Activated CD4-positive, alpha-beta memory T cell treated with anti-CD3 and anti-CD28 coated beads for 36 hours (primary cell): Measurements from ENCODE around the gene PDE4D. TPM values are rescaled to one million over a fixed set of nuclear protein-coding genes. Genes with fewer than 3 reads are reported as not detected.

ENCODE experiments used
- CTCF ChIA-PET: fragments of 350-600 bp; sonication (Branson Sonifier 250); formaldehyde crosslinking; loops from one replicate; lab custom pipeline; 2021; ENCODE audit warnings: antibody characterized with exemption, inconsistent platforms; lab: Charles Lee
- POLR2A ChIA-PET: fragments of 350-600 bp; sonication (Branson Sonifier 250); formaldehyde crosslinking; loops from one replicate; lab custom pipeline; 2021; ENCODE audit warnings: antibody characterized with exemption; lab: Charles Lee
- DNase-seq: peaks from one replicate; pipeline ENCODE4 v3.0.0-alpha.2; 2020
- H3K27ac Mint-ChIP-seq: one replicate; pipeline ENCODE4 v1.8.0; 2021; ENCODE audit warnings: mixed read lengths
- H3K27me3 Mint-ChIP-seq: one replicate; pipeline ENCODE4 v1.8.0; 2021; ENCODE audit warnings: mixed read lengths
- H3K36me3 Mint-ChIP-seq: one replicate; pipeline ENCODE4 v1.8.0; 2021; ENCODE audit warnings: mixed read lengths
- H3K4me1 Mint-ChIP-seq: one replicate; pipeline ENCODE4 v1.8.0; 2021; ENCODE audit warnings: low read depth, mixed read lengths
- H3K4me3 Mint-ChIP-seq: one replicate; pipeline ENCODE4 v1.8.0; 2021; ENCODE audit warnings: mild to moderate bottlenecking, mixed read lengths
- H3K9me3 Mint-ChIP-seq: one replicate; pipeline ENCODE4 v1.8.0; 2021; ENCODE audit warnings: mixed read lengths
- intact Hi-C: fragments of 100-400 bp; cut with micrococcal nuclease; formaldehyde crosslinking; loops from one replicate; pipeline ENCODE4 v1.15.1; 2023
- total RNA-seq, 2 experiments: library from RNA; stranded (reverse); gene quantifications; one replicate each; pipeline ENCODE4 v1.2.3, GENCODE V29; 2021

The PDE4D gene
- total RNA-seq, 2 experiments from 2014 or later: 49.3 to 50.8 TPM

- no peaks in the 10 kb centered on the region for H3K36me3 Mint-ChIP-seq
- no peaks in the 10 kb centered on the region for H3K27me3 Mint-ChIP-seq
- CTCF ChIA-PET: no interaction called here
- H3K4me3 Mint-ChIP-seq: no peak overlapping the region
- H3K27ac Mint-ChIP-seq: no peak overlapping the region
- H3K4me1 Mint-ChIP-seq: no peaks in the 10 kb centered on the region
- intact Hi-C loops: no loop called here
- DNase-seq: no peak
- no peaks in the 10 kb centered on the region for H3K9me3 Mint-ChIP-seq
- POLR2A ChIA-PET: no interaction called here
Measured at GRCh38 chr5:59622848-59623247, 270.7 kb downstream of the PDE4D start.

GRCh38 chr5:59621477-59621876, 272.0 kb downstream of the PDE4D start:
- CTCF ChIA-PET: no interaction called here
- Mint-ChIP-seq H3K4me3 (no peak overlapping the region), H3K9me3 (no peaks in the 10 kb centered on the region), H3K4me1 (no peaks in the 10 kb centered on the region), H3K27ac (no peak overlapping the region), H3K36me3 (no peaks in the 10 kb centered on the region), H3K27me3 (no peaks in the 10 kb centered on the region)
- DNase-seq: no peak
- POLR2A ChIA-PET: no interaction called here
- intact Hi-C loops: no loop called here

GRCh38 chr5:59620535-59621212, 272.9 kb downstream of the PDE4D start:
- CTCF ChIA-PET: no interaction called here

GRCh38 chr5:59618644-59619043, 274.9 kb downstream of the PDE4D start:
- Mint-ChIP-seq H3K9me3 (no peaks in the 10 kb centered on the region), H3K27ac (no peak overlapping the region), H3K27me3 (no peaks in the 10 kb centered on the region), H3K36me3 (no peaks in the 10 kb centered on the region), H3K4me3 (no peak overlapping the region), H3K4me1 (no peaks in the 10 kb centered on the region)
- intact Hi-C loops: no loop called here
- no peak for DNase-seq
- ChIA-PET POLR2A (no interaction called here), CTCF (no interaction called here)

More at GRCh38 chr5:59620535-59621212, 272.9 kb downstream of the PDE4D start:
- no peak overlapping the region for H3K27ac Mint-ChIP-seq
- no peaks in the 10 kb centered on the region for H3K4me1 Mint-ChIP-seq
- no peak for DNase-seq
- H3K4me3 Mint-ChIP-seq: no peak overlapping the region
- no peaks in the 10 kb centered on the region for H3K27me3 Mint-ChIP-seq
- no peaks in the 10 kb centered on the region for H3K36me3 Mint-ChIP-seq
- no peaks in the 10 kb centered on the region for H3K9me3 Mint-ChIP-seq
- intact Hi-C loops: no loop called here
- POLR2A ChIA-PET: no interaction called here

- no peak overlapping the region for H3K27ac Mint-ChIP-seq
Measured at GRCh38 chr5:59617186-59617771, 276.2 kb downstream of the PDE4D start.

GRCh38 chr5:59616413-59616812, 277.1 kb downstream of the PDE4D start:
- DNase-seq: no peak
- ChIA-PET POLR2A (no interaction called here), CTCF (no interaction called here)
- H3K4me1 Mint-ChIP-seq: no peaks in the 10 kb centered on the region
- H3K27me3 Mint-ChIP-seq: no peaks in the 10 kb centered on the region
- H3K4me3 Mint-ChIP-seq: no peak overlapping the region
- H3K36me3 Mint-ChIP-seq: no peaks in the 10 kb centered on the region
- no peak overlapping the region for H3K27ac Mint-ChIP-seq
- H3K9me3 Mint-ChIP-seq: no peaks in the 10 kb centered on the region
- intact Hi-C loops: no loop called here

More at GRCh38 chr5:59617186-59617771, 276.2 kb downstream of the PDE4D start:
- H3K4me3 Mint-ChIP-seq: no peak overlapping the region
- no peaks in the 10 kb centered on the region for H3K9me3 Mint-ChIP-seq
- H3K4me1 Mint-ChIP-seq: no peaks in the 10 kb centered on the region
- CTCF ChIA-PET: no interaction called here
- no peaks in the 10 kb centered on the region for H3K27me3 Mint-ChIP-seq
- intact Hi-C loops: no loop called here
- H3K36me3 Mint-ChIP-seq: no peaks in the 10 kb centered on the region
- POLR2A ChIA-PET: no interaction called here
- DNase-seq: no peak

- no peaks in the 10 kb centered on the region for H3K36me3 Mint-ChIP-seq
- DNase-seq: no peak
- CTCF ChIA-PET: no interaction called here
- POLR2A ChIA-PET: no interaction called here
- H3K9me3 Mint-ChIP-seq: no peaks in the 10 kb centered on the region
- no peak overlapping the region for H3K4me3 Mint-ChIP-seq
- intact Hi-C loops: no loop called here
- no peaks in the 10 kb centered on the region for H3K4me1 Mint-ChIP-seq
- no peaks in the 10 kb centered on the region for H3K27me3 Mint-ChIP-seq
- H3K27ac Mint-ChIP-seq: no peak overlapping the region
Measured at GRCh38 chr5:59615272-59615671, 278.3 kb downstream of the PDE4D start.

GRCh38 chr5:59609501-59610265, 283.8 kb downstream of the PDE4D start:
- peak; percentile 15 for DNase-seq
- H3K9me3 Mint-ChIP-seq: no peaks in the 10 kb centered on the region
- H3K4me1 Mint-ChIP-seq: peaks cover 10% of the 10 kb centered on the region
- POLR2A ChIA-PET: no interaction called here
- H3K27ac Mint-ChIP-seq: no peak overlapping the region
- intact Hi-C loops: loop anchor here (1.0 to 5.0 kb wide), 3 partner anchors 18 to 1363 kb away; no protein-coding TSS in a partner anchor
- H3K27me3 Mint-ChIP-seq: peaks cover 9% of the 10 kb centered on the region
- no peaks in the 10 kb centered on the region for H3K36me3 Mint-ChIP-seq
- H3K4me3 Mint-ChIP-seq: no peak overlapping the region
- CTCF ChIA-PET: interaction anchor here (1.0 kb wide), 1 partner anchor 220 kb away, joined by 3 read pairs; no protein-coding TSS in a partner anchor

- H3K27ac Mint-ChIP-seq: no peak overlapping the region
- peaks cover 9% of the 10 kb centered on the region for H3K27me3 Mint-ChIP-seq
- ChIA-PET CTCF (no interaction called here), POLR2A (no interaction called here)
- no peak overlapping the region for H3K4me3 Mint-ChIP-seq
- intact Hi-C loops: loop anchor here (1.0 to 5.0 kb wide), 3 partner anchors 17 to 1364 kb away; no protein-coding TSS in a partner anchor
- DNase-seq: no peak
- peaks cover 10% of the 10 kb centered on the region for H3K4me1 Mint-ChIP-seq
- no peaks in the 10 kb centered on the region for H3K36me3 Mint-ChIP-seq
- H3K9me3 Mint-ChIP-seq: no peaks in the 10 kb centered on the region
Measured at GRCh38 chr5:59608745-59609144, 284.8 kb downstream of the PDE4D start.

- Mint-ChIP-seq H3K36me3 (no peaks in the 10 kb centered on the region), H3K9me3 (no peaks in the 10 kb centered on the region), H3K4me3 (no peak overlapping the region), H3K27me3 (peaks cover 9% of the 10 kb centered on the region), H3K27ac (no peak overlapping the region), H3K4me1 (peaks cover 10% of the 10 kb centered on the region)
- CTCF ChIA-PET: no interaction called here
- intact Hi-C loops: loop anchor here (5.0 kb wide), 1 partner anchor 1365 kb away; no protein-coding TSS in a partner anchor
- no peak for DNase-seq
- POLR2A ChIA-PET: no interaction called here
Measured at GRCh38 chr5:59607138-59607765, 286.3 kb downstream of the PDE4D start.

GRCh38 chr5:59605915-59606314, 287.6 kb downstream of the PDE4D start:
- H3K27me3 Mint-ChIP-seq: peaks cover 9% of the 10 kb centered on the region
- H3K4me3 Mint-ChIP-seq: no peak overlapping the region
- ChIA-PET POLR2A (no interaction called here), CTCF (no interaction called here)
- intact Hi-C loops: loop anchor here (5.0 kb wide), 1 partner anchor 1366 kb away; no protein-coding TSS in a partner anchor
- no peaks in the 10 kb centered on the region for H3K36me3 Mint-ChIP-seq
- peaks cover 10% of the 10 kb centered on the region for H3K4me1 Mint-ChIP-seq
- no peaks in the 10 kb centered on the region for H3K9me3 Mint-ChIP-seq
- H3K27ac Mint-ChIP-seq: no peak overlapping the region
- DNase-seq: no peak

GRCh38 chr5:59604111-59604510, 289.4 kb downstream of the PDE4D start:
- intact Hi-C loops: no loop called here
- H3K4me3 Mint-ChIP-seq: no peak overlapping the region
- H3K27me3 Mint-ChIP-seq: peaks cover 7% of the 10 kb centered on the region
- H3K9me3 Mint-ChIP-seq: no peaks in the 10 kb centered on the region
- no peak overlapping the region for H3K27ac Mint-ChIP-seq
- ChIA-PET POLR2A (no interaction called here), CTCF (no interaction called here)
- peaks cover 6% of the 10 kb centered on the region for H3K4me1 Mint-ChIP-seq
- no peak for DNase-seq
- H3K36me3 Mint-ChIP-seq: no peaks in the 10 kb centered on the region
